Myocyte (in vitro differentiated cells): Measurements from ENCODE around the gene UBTF. TPM values are rescaled to one million over a fixed set of nuclear protein-coding genes. Genes with fewer than 3 reads are reported as not detected.

ENCODE experiments used
- DNase-seq: peaks from one replicate; pipeline ENCODE4 v3.0.0-alpha.2; 2012; ENCODE audit warnings: low read depth
- polyA plus RNA-seq: library from polyadenylated mRNA; unstranded; fragments of >200 nt; gene quantifications from one replicate; pipeline ENCODE4 v1.2.1, GENCODE V29; 2012; ENCODE audit warnings: missing spikeins
- total RNA-seq: library from RNA; depleted of rRNA; stranded (reverse); fragments of >200 nt; gene quantifications from 2 replicates; pipeline ENCODE4 v1.2.3, GENCODE V29; 2014

The UBTF gene, protein sequence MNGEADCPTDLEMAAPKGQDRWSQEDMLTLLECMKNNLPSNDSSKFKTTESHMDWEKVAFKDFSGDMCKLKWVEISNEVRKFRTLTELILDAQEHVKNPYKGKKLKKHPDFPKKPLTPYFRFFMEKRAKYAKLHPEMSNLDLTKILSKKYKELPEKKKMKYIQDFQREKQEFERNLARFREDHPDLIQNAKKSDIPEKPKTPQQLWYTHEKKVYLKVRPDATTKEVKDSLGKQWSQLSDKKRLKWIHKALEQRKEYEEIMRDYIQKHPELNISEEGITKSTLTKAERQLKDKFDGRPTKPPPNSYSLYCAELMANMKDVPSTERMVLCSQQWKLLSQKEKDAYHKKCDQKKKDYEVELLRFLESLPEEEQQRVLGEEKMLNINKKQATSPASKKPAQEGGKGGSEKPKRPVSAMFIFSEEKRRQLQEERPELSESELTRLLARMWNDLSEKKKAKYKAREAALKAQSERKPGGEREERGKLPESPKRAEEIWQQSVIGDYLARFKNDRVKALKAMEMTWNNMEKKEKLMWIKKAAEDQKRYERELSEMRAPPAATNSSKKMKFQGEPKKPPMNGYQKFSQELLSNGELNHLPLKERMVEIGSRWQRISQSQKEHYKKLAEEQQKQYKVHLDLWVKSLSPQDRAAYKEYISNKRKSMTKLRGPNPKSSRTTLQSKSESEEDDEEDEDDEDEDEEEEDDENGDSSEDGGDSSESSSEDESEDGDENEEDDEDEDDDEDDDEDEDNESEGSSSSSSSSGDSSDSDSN
- 45.7 and 65.8 TPM in 2 replicates for total RNA-seq
- polyA plus RNA-seq, result 54.7 TPM

DNA sequence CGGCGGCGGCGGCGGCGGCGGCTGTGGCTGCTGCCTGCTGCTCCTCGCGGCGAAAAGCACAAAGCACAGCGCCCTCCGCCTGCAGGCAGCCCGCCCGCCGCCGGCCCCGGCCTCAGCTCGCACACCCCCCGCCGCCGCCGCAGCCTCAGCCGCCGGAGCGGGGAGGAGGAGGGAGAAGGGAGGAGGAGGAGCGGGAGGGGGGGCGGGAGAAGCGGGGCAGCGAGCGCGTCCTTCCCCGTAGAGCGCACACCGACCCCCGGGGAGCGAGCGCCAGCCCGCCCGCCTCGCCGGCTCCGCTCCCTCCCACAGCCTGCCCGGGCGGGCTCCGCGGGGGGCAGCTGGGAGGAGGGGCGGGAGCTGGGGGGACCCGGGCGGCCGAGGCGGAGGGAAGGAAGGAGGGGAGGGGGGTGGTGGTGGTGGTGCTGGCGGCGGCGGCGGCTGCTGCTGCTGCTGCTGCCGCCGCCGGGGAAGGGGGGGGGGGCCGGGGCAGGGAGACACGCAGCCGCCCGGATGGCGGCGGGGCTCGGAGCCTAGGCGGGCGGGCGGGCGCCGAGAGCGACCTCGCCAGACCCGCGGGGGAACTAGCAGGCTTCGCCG lies at the start of gene UBTF:
Gene UBTF, minus strand, starts transcription at position 60 of the 597 bp plus-strand sequence. CDS start 1,446 bp downstream, outside the sequence.
- DNase-seq, result peak; percentile 76

DNA sequence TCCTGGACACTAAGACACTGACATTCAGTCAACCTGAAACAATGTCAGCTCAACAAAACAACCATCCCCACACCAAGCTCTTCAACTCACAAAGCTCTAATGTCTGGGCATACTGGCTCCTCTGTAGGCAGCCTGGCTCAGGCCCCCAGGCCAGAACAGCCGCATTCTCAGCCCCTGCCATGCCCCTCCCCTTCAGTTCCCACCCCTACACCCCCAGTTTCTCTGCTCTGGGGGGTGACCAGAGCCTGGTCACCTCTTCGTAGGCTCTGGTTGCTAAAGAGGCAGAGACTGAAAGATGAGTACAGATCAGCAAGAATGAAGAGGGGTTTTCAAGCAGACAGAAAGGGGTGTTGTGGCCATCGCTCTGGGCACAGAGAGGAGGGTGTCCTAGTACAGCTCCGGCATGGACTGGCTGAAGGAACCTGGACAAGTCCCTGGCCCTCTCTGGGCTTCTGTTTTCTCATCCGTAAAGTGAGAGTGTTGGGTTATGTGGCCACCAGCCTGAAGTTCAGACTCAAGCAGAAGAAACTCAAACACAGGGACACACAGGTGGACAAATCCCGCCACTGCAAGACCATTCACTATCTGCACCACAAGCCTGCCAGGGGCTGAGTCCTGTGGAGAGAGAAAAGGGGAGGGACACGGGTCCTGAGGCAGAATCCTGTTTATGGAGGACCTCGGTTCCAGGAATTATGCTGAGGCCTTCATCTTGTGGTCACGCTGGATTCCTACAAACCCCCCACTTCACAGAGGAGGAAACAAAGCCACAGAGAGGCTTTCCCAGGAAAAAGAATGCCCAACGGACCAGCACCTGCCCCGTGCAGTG lies 49.4 kb upstream of the UBTF start:
- DNase-seq, result no peak

DNA sequence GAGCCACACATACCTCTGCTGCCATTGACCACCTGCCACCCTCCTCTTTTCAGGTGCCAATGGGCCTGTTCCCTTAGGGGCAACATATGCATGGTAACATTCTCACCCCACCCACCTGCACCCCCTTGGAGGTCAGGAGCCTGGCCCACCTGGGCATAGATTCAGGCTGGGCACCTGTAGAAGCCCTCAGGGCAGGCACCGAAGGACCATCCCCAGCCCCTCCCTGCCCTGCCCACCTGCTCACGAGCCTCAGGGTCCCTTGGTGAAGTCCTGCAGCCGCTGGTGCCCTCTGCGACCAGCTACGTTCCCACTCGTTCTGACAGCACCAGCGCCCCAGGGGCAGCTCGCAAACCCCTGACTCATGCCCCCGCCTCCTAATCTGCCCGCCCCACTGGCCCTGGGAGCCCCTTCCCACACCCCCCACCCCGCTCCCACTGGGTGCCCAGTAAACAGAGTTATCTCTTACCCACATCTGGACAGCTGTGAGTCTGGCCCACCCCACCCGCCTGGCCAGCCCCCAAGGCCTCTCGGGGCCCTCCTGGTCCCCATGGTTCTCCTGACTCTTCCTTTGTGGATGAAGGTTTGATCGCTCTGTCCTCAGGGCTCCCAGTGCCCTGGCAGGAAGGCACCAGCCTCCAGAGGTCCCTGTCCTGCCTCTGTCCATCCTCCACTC lies 48.5 kb upstream of the UBTF start, which contains the start of gene SLC4A1:
Gene SLC4A1, minus strand, starts transcription at position 318 of the 673 bp plus-strand sequence. CDS start 5,269 bp downstream, outside the sequence.
- no peak for DNase-seq

DNA sequence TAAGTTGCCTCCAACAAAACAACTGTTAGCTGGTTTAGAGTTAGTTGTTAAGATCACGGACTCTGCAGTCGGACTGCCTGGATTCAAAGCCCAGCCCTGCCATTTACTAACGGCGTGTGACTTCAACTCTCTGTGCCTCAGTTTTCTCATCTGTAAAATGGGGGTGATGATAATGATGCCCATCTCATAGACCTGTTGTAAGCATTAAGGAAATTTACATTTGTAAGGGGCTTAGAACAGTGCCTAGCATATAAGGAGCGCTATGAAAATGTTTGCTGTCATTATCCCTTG lies 47.6 kb upstream of the UBTF start:
- no peak for DNase-seq

DNA sequence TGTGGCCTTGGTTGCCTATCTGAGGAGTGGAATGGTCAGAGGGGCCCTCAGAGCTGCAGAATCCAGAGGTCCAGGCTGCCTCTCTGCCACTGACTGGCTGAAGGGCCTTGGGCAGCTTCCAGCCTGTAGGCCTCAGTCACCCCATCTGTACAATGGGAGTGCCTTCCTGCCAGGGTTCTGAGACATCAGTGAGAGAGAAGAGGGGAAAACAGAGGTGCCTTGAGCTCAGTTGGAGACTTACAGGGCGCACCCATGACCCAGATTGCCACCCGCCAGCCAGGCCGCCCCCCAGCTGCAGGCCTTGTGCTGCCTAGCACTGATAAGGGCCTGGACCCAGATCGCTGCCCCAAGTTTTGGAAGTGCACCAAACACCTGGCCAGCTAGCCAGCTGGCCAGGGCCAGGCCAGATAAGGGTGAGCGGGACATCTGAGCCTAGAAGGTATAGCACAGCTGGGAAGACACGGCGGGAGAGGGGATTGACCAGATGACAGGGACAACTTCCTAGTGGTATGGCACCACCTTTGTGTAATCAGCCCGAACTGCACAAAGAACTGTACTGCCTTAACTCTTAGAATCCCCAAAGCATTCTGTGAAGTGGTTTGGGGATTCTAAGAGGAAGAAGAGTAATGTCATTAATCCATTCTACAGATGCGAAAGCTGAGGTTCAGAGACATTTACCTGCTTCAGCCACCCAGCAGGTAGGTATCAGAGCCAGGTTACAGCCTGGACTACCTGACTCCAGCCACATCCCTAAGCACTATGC lies 47.1 kb upstream of the UBTF start:
- DNase-seq, result no peak

DNA sequence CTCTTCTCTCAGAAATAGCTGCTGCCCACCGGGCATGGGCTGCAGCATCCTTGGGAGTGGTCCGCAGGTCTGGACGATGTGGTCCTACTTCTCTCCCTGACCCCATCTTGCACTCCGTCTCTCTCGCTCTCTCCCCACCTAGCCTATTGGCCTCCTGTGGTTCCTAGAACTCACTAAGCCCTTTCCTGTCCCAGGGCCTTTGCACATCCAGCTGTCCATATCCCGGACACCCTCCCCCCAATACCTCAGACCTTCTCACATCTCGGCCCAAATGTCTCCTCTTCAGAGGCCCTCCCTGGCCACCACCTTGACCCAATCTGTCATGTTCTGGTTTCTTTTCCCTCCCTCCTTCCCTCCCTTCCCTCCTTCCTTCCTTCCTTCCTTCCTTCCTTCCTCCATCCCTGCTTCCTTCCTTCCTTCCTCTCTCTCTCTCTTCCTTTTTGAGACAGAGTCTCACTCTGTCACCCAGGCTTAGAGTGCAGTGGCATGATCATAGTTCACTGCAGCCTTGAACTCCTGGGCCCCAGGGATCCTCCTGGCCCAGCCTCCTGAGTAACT lies 43.9 kb upstream of the UBTF start:
- DNase-seq, result no peak

DNA sequence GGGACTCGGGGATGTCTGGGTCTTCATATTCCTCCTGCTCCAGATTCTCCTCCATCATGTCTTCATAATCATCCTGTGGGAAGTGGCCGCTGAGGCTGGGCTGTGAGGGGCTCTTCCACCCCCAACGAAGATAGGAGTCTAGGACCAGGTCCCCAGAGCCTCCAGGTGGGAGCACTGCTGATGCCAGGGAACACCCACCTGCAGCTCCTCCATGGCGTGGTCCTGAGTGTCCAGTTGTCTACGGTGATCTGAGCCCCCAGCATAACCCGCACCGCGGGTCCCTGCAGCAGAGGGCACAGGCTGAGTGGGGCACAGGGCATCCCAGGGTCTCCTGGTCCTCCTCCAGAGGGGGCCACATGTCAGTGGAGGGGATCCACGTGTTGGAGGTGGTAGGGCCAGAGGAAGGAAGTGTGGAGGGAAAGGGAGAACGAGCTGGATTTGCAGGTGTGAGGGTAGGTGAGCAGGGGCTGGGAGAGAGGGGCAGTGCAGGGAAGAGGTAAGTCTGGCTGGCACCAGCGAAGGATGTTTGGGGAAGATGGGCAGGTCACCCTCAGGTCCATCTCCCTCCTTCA lies 43.3 kb upstream of the UBTF start:
- no peak for DNase-seq

DNA sequence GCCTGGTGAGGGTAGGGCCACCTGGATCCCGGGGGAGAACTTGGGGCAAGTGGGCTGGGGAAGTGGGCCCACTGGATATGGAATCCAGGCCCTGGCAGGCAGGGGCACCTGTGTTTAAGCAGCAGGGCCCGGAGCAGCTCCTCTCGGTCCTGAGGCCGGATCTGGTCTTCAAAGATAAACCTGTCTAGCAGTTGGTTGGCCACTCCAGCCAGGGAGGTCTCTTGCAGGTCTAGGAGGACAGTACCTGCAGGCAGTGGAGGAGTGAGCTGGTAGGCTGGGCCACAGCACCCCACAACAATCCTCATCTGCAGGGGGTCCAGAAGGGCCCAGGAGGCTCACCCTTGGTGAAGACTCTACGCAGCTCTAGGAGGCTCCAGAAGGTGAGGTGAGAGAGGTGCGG lies 40.8 kb upstream of the UBTF start:
- no peak for DNase-seq

DNA sequence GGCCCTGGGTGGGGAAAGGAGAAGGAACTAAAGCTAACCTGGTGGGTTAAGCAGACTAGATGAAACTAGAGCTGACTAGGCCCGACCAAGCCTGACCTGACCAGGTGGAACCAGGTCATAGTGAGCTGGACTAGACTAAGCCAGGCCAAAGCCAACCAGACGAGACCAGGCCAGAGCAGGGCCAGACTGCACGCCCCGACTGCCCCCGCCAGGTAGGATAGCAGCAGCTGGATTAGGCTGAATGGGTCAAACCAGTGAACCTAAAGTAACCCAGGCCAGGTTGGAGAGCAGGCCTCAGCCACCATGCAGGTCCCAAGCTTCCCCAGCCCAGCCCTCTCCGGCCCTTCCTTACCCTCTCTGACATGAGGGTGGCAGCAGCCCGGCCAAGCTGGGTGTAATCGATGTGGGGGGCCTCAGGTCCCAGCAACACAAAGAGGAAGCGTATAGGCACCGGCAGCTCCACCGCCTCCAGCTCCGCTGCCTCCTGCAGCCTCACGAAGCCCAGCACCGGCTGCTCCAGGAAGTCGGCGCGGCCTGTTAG lies 39.4 kb upstream of the UBTF start:
- no peak for DNase-seq

DNA sequence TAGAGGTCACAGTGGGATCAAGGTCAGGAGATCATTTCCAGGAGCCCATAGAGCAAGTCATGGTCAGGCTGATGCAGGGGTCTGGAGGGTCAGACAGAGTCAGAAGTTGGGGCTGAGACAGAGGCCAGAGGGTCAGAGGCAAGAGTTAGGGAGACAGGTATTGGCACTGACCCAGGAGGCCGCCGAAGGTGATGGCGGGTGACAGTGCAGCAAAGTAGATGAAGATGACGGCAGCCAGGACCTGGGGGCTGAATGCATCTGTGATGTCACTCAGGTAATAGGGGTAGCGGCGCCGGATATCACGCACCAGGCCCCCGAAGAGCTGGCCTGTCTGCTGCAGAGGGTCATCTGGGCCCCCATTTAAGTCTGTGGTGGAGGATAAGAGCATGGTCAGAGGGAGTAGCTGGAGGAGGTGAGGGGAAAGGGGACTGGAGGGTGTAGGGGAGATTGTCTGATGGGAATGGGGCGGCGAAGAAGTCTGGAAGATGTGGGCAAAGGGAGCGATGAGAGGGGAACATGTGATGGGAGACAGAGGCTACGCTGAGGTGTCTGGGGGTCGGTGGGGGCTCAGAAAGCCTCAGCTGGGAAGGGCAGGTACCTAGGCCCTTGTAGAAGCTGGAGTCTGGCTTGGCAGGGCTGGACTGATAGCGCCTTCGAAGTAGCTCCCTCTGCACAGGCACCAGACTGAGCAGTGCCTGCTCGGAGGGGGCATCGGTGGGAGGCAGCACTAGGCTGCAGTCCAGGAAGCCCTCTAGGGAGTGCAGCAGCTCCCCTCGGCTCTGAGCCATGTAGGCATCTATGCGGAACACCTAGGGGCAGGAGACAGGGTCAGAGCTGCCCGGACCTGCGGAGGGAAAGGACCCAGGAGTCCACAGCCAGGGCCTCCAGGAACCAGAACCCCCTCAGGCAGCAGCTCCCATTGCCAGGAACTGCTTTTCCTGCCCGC lies 38.6 kb upstream of the UBTF start:
- no peak for DNase-seq

DNA sequence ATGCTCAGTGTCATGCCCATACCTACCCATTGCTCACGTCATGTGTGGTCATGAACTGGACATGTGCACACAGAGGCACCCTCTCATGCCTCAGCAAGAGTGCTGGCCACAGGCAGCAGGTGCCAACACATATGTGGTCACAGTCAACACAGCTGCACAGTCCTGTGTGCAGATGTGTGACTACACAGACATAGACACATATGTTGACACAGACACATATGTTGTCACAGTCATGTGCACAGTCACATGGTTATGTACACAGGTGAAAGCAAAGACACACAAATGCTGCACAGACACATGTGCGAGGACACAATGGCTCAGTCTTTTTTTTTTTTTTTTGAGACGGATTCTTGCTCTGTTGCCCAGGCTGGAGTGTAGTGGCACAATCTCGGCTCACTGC lies 37.2 kb upstream of the UBTF start:
- DNase-seq, result no peak

DNA sequence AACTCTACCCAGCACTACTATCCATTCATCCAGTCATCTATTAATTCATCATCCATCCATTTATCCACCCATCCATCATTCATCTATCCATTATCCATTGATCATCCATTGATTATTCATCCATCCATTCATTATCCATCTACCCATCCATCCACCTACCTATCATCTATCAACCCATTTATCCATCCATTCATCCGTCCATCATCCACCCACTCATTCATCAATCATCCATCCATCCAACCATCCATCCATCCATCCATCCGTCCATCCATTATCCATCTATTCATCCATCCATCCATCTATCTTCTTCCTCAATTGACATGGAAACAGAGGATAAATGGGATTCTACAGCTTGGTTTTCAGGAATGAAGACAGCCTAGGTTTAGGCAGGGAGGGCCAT lies 36.4 kb upstream of the UBTF start:
- no peak for DNase-seq

DNA sequence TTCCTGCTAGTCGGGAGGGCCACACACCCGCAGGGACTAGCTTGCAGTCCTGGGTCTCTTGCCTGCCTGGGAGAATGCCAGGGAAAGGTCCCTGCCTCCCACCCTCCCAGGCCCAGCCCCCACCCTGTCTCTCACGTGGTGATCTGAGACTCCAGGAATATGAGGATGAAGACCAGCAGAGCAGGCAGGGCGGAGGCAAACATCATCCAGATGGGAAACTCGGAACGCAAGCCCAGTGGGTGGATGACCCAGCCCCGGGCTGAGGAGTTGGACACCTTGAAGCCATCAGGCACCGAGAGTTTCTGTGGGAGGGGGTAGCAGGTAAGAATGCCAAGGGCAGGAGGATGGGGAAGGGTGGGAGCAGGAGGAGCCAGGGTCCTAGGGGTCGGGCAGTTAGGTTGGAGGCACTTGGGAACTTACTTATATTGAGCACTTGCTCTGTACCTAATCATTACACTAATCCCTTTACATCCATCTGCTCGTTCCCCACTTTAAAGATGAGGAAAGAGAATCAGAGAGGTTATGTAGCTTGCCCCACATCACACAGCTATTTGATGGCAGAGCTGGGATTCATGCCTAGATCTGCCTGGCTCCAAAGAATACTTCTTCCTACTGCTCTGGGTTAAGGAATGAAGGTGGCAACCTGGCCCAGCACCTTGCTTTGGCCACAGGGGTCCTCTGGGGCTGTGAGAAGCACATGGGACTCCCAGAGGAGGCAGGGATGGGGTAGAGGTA lies 35.1 kb upstream of the UBTF start:
- DNase-seq, result no peak

DNA sequence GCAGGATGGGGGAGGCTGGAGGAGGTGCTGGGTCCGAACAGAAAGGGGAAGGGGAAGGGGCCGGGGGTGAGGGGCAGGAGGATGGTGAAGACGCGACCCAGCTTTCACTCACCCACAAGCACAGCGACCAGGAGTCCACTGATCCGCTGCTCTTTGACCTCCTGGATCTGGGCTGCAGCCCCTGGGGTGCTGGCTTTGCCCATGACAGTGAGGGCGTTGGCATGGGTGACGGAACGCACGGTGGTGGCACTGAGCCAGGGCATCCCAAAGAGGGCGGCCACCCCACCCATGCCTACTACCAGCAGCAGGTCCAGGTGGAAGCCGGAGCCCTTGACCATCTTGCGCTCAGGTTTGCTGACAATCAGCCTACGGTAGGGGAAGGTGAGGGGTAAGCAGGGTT lies 33.5 kb upstream of the UBTF start:
- DNase-seq, result no peak

DNA sequence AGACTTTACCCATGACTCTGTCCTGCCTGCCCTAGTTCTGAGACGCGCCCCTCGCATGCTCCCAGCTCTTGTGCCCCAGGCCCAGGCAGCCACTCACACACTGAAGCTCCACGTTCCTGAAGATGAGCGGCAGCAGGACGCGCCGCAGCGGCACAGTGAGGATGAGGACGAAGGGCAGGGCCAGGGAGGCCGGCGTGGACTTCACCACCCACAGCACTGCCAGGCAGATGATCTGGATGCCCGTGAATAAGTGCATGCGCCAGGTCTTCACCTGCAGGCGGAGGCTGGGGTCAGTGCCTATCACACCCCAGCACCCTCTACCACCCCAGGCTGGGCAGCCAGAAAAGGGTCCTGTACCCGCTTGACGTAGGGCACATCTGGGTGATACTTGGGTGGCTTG lies 31.6 kb upstream of the UBTF start:
- no peak for DNase-seq

DNA sequence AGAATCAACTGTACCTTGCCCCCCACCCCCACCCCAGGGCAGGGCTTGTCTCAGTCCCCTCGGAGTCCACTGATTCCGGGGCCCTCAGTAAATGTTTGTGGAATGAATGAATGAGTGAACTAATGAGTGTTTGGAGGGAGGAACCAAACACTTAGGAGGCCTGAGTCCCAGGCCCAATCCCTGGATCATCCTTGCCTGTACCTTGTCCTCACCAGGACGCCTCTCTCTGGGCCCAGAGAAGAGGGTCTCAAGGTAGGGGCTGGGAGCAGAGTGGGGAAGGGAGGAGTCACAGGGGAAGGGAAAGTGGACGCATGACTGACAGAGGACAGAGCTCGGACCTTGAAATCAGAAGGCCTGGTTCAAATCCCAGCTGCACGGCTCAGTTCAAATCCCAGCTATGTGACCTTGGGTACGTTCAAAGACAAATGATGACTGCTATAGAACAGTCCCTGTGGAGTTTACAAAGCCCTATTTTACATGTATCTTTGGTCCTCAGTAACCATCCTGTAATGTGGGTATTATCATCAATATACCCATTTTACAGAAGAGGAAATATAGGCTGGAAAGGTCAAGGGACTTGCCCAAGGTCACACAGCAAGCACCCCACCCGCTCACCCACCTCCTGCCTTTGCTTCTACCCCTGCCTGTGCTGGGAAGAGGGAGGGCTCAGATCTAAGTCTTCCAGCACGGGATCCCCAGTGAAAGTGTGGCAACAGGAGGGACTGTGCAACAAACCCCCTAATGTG lies 30.2 kb upstream of the UBTF start:
- DNase-seq, result no peak
